ENCODE measurements around the gene ACOXL.

DNA sequence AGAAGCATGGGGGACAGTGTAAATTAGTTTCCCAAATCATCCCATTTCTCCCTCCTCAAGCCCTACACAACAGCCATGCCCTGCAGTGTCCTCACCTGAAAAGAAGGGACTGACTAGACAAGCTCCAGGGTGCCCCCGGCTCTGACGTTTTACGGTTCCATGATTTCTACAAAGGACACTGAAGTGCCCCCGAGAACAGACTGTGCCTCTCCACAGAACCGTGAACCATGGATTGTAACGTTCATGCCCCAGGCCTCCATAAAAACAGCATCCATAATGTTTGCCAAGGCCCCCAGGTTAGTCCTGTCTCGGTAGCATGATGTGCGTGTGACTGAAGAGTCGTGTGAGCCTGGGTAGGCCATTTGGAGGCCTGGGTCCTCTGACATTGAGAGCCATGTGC is 7.0 kb upstream of the ACOXL start:
- TF ChIP-seq BRCA1 (IDR thresholded peaks at IDR 0.05; ENCODE audit: low read depth, low read length) (no peak), RNF2 (IDR thresholded peaks at IDR 0.05; ENCODE audit: borderline replicate concordance, low read depth, low read length, missing control alignments, poor library complexity, severe bottlenecking) (no peak), HDAC2 (IDR thresholded peaks at IDR 0.05; ENCODE audit: borderline replicate concordance in 1 of 2, low read depth in 2 of 2, low read length in 2 of 2) (no peak), CHD2 (IDR thresholded peaks at IDR 0.05; ENCODE audit: low read length) (no peak), POLR2A (IDR thresholded peaks at IDR 0.05; ENCODE audit: control extremely low read depth in 1 of 2, low read depth in 2 of 2, low read length in 2 of 2) (no peak)
- TF ChIP-seq, protein P1, sequence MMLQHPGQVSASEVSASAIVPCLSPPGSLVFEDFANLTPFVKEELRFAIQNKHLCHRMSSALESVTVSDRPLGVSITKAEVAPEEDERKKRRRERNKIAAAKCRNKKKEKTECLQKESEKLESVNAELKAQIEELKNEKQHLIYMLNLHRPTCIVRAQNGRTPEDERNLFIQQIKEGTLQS (IDR thresholded peaks at IDR 0.05; ENCODE audit: insufficient read depth, low read depth, low read length), result no peak
- TF ChIP-seq, protein P2, sequence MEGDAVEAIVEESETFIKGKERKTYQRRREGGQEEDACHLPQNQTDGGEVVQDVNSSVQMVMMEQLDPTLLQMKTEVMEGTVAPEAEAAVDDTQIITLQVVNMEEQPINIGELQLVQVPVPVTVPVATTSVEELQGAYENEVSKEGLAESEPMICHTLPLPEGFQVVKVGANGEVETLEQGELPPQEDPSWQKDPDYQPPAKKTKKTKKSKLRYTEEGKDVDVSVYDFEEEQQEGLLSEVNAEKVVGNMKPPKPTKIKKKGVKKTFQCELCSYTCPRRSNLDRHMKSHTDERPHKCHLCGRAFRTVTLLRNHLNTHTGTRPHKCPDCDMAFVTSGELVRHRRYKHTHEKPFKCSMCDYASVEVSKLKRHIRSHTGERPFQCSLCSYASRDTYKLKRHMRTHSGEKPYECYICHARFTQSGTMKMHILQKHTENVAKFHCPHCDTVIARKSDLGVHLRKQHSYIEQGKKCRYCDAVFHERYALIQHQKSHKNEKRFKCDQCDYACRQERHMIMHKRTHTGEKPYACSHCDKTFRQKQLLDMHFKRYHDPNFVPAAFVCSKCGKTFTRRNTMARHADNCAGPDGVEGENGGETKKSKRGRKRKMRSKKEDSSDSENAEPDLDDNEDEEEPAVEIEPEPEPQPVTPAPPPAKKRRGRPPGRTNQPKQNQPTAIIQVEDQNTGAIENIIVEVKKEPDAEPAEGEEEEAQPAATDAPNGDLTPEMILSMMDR (IDR thresholded peaks at IDR 0.05; ENCODE audit: control extremely low read depth in 1 of 3, insufficient read depth in 1 of 3, low read depth in 1 of 3, low read length in 3 of 3), result no peak
